Fibroblast of skin of left quadriceps (primary cell): ENCODE data around the gene KRT14.
"Not testable (repeated sequence)": the region's sequence is repeated elsewhere in the genome, so short reads cannot be mapped to it uniquely, and the experiment has no call there.

ENCODE experiments used
- DNase-seq, 2 experiments: peaks; one replicate each; pipeline ENCODE4 v3.0.0-alpha.2; 2013; ENCODE audit warnings: low read depth in 2 of 2

KRT14 gene

DNA sequence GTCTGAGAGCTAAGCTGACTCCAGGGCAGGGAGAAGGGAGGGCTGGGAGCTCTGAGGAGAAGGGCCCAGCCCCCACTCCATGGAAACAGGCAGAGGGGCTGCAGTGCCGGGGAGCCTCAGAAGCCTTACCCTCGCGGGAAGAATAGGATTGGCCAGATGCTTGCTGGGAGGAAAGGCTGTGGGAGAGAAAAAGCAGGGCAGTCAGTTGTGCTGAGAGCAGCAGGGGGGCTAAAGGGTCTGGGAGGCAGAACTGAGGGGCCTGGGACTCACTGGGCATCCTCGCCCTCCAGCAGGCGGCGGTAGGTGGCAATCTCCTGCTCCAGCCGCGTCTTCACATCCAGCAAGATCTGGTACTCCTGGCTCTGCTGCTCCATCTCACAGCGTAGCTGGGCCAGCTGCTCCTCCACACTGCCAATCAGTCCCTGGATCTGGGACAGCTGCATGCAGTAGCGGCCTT, 23.4 kb upstream of the KRT14 start:
- not testable (repeated sequence) for DNase-seq

DNA sequence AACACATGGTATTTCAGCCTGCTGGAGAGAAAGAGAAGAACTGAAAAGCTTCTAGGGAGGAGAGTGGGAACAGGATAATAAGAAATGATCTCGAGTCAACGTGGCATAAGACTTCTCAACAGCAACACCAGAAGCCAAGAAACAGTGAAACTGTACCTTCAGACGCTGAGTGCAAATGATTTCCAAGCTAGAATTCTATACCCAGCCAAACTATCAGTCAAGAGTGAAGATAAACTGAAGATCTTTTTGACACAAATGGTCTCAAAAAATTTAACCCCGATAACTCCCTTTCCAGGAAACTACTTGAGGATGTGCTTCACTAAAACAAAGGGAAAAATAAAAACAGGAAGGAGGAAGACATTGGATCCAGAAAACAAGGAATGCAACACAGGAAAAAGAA, 20.2 kb upstream of the KRT14 start:
- not testable (repeated sequence) for DNase-seq

DNA sequence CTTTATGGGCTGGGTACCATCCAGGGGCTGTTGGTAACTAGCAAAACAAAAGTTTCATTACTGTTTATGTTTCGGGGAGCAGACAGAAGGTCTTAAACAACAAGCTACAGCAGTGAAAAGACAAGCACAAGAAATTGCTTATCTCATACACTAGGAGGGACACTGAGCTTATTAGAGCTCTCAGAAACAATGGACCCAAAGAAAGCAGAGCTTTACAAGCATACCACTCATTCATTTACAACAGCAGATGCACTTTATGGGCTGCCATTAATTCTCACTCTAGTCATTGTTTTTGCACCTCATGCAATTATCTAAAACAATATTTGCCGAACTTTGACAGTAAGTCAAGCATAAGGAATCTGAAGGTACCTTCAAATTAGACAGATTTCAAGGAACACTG, 15.8 kb upstream of the KRT14 start:
- no peak for DNase-seq

DNA sequence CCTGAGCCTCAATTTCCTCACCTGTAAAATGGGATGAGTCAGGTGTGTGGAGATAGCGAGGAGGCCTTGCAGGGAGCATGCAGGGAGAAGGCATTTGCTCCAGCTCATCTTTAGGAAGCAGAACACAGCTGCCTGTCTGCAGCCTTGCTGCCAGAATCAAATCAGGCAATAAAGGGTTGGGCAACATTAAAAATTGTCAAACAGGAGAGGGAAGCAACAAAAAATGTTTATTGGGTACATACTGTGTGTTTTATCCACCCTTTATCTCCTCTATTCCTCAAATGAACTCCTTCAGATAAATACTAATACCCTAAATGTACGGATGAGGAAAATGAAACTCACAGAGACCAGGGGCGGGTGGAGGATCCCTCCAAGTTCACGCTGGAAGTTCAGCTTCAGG, 13.6 kb upstream of the KRT14 start:
- DNase-seq: no peak

DNA sequence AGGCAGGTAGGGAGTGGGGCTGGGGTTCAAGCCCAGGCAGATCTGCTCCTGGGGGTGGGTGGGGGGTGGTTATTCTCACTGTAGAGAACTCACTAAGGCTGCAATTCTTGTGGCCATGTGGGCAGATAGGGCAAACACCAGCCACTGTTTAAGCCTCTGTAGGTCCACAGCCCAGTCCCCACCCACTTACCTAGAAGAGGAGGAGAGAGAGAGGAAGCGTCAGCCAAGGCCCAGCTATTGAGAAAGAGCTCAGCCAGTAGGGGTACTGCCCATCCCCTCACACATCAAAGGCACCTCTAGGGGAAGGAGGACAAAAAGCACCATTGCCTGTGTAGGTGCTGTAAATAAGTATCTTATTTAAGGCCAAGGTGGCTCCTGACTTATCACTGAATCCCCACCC, 13.0 kb upstream of the KRT14 start:
- DNase-seq: no peak

DNA sequence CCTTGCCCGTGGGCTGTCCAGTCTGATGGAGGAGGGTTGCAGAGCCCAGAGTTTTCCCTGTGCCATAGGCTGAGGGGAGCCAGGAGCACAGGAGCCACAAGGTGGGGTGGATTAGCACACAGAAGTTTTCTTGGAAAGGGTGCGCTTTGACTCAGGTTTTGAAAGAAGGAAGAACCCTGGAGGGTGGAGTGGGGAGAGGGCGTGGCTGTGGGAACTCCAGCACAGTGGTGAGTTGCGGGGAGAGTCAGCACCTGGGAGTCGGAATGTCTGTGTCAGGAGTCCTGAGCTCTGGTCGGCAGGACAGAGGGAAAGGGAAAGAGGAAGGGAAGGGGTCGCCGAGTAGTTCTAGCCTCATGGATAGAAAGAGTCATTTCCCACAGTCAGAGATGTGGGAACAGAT, 8.9 kb upstream of the KRT14 start:
- DNase-seq: no peak

DNA sequence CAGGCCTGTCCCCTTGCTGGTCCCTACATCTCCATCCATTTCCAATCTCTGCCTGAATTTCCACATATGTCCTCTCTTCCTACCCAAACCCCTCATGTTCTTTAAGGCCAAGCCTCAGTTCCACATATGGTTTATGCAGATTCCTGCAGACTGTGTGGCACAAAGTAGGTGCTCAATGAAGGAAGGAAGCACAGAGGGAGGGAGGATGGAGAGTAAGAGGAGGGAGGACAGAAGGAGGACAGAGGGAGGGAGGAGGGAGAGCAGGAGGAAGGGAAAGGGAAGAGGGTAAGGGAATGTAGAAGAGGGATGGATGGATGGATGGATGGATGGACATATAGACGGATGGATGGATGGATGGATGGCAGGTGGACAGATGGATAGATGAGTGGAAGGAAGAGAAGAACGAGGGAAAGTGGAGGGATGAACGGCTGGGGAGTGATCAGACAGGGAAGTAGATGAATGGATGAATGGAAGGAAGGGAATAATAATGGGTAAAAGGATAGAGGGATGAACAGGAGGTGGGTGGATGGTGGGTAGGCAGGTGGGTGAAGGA, 7.7 kb upstream of the KRT14 start:
- no peak for DNase-seq

DNA sequence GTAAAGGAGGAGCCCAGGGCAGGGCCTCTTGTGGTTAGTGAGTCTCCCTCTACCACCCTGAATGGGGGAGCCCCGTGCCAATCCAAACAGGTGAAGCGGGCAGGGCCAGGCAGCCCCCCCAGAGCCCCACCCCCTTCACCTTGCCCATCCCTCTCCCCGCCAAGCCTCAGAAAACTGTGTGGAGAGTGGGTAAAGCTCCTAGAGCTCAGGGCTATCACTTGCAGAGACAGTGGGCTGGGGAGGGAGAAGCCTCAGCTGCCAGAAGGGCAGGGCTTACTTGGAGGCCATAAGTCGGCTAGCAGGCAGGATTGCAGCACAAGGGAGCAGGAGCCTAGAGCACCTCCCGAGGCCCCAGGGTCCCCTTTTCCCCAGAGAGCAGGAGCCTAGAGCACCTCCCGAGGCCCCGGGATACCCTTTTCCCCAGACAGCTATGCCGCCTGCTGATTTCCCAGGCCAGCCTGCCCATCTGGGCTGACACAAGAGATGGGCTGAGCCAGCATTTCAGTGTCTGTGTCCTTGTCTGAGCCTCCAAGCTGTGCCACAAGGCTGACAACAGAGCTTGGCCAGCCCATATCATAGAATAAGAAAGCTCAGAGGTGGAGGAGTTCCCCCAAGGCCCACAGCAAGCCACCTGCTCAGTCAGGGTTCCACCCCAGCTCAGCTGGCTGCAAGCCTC, 6.7 kb upstream of the KRT14 start:
- no peak for DNase-seq

DNA sequence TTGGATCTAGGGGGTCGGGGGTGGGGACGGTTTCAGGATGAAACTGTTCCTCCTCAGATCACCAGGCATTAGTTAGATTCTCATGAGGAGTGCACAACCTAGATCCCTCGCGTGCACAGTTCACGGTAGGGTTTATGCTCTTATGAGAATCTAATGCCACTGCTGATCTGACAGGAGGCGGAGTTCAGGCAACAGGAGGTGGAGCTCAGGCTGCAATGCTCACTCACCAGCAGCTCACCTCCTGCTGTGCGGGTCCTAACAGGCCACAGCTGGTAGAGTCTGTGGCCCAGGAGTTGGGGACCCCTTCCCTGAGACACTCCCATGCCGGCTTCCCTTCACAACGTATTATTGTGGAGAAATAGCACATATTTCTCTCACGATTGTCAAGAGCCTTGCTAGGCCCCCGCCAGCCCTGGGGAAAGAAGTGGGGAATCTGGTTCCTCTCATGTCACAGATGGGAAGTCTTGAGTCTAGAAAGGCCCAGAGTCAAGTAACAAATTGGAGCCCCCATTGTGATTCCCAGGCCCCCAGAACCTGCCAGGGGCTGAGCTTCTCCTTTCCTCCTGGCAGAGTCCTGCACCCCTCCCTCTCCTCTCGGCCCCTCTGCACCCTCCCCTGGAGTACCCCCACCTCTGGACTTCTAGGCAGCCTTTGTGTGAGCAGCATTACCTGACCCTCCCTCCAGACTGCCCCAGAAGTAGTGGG, 6.1 kb upstream of the KRT14 start:
- no peak for DNase-seq

DNA sequence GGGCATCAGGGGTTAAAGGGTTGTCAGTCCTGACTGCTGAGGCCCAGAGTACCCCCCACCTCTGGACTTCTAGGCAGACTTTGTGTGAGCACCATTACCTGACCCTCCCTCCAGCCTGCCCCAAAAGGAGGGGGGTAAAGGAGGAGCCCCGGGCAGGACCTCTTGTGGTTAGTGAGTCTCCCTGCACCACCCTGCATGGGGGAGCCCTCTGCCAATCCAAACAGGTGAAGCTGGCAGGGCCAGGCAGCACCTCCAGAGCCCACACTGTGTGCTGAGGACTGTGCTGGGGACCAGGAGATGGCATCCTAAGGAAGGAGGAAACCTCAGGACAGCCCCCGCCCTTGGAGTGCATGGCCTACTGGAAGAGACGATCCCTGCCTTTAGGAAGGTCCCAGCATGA, 2.6 kb upstream of the KRT14 start:
- no peak for DNase-seq

DNA sequence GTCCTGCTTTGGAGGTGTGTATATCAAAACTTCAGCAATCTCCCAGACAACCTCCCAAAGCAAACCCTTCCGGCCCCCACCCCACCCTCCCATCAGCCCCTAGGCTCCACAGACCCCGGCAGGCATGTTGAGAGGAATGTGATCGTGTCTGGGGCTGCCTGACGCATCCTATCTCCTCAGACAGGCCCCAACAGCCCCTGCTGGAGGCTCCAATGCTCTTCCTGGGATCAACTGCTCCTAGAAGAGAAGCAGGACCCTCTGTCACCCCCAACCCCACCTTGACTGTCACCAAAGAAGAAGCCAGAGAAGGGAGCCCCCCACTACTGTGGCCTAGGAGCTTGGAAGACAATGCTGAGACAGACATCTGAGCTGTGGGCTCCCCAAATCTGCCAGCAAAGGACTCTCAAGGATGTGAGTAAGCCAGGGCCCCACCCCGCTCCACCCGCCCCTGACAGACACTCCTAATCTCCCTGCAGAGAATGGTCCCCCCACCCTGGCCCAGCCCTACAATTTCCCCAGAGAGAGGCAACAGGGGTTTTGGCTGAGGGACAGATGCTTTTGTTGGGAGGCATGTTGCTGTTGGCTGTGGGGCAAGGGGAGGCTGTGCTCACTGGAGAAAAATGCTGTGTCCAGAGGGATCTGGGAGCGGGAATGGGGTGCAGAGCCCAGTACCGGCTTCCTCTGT, 1.6 kb upstream of the KRT14 start:
- no peak for DNase-seq

DNA sequence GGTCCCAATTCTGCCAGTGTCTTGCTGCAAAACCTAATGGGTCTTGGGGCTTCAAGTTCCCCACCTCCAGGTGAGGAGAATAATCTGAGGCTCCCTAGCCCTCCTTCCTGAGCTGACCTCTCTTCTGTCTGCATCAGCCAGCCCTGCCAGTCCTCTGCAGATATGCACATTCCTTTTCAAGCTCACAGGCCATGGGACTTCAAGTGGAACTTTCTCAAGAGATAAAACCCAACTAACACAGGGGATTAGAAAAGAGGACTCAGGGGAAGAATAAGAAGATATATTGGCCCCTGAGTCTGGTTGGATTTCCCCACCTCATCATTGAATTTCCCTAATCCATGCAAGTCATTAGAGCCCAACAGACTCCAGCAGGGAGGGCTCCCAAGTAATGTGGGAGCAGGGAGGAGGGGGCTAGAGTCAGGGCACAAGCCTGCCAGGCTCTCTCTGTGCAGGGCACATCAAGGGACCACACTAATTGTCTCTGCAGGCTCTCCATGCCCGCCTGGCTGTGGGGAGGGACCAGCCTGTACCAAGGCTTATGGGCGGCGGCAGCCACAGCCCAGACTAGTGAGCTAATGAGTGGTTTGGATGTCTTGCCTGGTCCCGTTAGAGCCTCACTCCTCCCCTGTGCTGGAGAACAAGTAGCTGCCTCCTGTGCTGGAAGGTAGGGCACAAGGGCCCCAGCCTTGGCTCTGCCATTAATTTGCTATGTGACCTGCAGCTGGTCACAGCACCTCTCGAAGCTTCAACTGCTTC, 1.2 kb downstream of the KRT14 start:
- no peak for DNase-seq

DNA sequence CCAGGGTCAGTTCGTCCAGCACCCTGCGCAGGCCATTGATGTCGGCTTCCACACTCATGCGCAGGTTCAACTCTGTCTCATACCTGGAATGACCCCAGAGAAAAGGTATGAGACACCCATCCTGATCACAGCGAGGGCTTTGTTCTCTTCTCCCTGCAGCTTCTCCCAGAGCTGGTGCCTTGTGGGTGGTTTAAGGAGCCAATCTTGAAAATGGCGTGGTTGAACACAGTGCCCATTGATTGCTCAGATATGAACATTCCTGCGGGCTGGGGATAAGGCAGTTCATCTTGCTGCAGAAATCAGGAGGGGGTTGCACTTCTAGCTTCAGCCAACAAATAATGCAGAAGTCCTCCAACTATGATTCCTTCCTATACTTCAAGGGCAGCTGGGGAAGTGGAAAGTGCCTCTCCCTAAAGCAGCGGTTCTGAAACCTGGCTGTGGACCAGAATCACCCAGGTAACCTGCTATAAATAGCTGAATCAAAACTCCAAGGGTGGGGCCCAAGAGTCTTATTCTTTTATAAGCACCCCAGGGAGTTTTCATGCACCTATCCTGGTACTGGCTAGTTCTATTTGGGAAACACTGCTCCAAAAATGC, 2.3 kb downstream of the KRT14 start:
- not testable (repeated sequence) for DNase-seq

DNA sequence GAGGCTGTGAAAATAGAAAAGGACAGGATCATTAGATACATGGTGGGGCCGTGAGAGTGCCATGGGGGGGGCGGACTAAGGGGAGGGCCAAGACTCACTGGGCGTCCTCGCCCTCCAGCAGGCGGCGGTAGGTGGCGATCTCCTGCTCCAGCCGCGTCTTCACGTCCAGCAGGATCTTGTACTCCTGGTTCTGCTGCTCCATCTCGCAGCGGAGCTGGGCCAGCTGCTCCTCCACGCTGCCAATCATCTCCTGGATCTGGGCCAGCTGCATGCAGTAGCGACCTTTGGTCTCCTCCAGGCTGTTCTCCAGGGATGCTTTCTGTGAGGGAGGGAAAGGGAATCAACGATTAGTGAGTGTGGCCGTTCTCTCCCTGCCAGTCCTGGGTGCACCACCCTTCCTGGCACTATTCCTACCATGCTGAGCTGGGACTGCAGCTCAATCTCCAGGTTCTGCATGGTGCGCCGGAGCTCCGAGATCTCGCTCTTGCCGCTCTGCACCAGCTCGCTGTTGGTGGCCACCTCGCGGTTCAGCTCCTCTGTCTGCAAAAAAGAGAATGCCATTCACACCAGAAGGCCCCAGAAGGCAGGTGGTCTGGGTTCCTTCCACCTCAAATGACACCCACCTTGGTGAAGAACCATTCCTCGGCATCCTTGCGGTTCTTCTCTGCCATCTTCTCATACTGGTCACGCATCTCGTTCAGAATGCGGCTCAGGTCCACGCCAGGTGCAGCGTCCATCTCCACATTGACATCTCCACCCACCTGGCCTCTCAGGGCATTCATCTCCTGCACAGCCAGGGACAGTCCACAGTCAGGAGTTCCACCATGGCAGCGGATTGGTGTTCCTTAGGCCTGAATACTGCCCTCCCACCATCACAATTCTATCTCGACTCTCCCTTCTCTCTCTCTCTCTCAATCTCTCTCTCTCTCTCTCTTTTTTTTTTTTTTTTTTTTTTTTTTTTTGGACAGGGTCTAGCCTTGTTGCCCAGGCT, 3.3 kb downstream of the KRT14 start:
- DNase-seq: no peak

DNA sequence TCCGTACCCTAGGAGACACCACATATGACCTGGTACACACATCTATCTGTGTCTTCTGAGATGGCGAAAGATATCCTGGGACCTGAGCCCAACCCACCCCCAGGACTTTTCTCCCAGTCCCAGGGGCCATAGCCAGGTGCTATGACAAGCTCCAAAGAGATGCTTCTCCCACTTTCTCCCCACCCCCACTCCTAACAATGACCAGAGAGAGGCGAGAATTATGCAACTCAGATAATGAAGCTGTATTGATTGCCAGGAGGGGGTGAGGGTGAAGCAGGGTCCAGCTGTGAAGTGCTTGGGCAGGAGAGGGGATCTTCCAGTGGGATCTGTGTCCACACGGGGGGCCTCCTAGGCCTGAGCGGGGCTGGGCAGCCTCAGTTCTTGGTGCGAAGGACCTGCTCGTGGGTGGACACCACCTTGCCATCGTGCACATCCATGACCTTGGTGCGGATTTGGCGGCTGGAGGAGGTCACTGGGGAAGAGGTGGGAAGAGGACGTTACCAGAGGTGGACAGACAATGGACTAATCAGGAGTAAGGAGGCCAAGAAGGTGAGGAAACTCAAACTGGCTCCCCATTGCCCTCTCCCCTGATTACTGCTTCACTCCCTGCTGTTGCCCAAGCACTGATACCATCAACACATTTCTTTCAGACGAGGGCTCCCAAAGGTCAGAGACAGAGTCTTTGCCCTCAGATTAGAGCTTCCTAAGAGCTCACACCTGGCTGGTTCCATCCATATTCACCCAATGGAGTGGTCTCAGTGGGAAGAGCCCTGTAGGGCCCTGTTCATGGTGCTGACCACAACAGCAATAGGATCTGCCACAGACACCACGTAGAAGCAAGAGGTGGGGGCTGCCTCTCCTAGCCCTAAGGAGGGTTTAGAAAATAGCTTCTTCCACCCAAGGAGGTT, 4.4 kb downstream of the KRT14 start:
- DNase-seq: not testable (repeated sequence)

DNA sequence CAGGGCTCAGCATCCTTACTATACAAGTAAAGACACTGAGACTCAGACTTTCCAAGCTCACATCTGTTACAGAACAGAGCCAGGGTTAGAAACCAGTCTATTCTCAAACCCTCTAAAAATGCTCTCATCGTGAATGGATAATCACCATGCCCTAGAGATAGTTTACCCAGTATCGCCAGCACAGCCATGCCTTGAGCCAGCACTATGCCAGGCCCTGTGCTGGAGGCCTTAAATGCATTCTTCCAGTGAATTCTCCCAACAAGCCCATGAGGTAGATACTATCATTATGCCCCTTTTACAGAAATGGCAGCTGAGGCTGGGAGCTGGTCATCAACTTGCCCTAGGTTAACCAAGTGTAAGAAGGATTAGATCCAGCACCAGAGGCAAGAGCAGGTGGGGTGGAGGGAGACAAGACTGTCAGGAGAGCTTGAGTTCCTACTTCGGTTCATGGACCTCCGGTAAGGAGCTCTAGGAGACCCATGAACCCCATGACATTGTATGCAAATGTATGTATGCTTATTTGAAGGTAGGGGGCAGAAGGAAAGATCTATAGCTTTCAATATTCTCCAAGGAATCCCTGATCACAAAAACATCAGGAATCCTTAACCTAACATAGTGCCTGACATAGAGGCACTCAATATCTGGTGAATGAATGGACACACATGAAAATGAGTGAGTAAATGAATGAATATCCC, 5.2 kb downstream of the KRT14 start:
- no peak for DNase-seq

DNA sequence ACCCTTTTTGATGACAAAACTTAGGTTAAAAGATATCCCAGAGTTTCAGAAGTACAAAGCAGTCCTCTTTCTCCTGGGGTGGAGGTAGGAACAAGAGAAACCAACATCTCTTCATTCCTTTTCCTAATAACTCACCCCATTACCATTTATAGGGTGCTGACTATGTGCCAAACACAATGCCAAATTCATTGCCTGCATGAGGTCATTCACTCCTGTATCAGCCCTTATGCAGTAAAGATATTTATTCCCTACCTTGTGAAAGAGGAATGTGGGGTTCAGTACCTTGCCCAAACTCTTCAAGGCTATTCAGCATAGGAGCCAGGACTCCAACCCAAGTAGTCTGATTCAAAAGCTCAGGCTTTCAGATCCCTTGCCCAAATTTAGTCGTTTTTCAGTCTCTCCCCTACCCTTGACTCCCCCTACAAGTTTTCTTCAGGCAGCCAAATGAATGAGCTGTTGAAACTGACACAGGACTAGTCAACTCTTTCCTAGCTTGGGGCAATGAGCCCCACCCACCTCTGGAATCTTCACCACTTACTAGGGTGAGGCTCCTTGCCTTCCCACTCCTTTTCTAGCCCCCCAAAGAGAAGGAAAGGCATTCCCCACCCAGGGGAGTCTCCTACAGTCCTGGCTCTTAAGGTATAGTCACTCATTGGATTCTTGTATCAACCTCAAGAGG, 5.9 kb downstream of the KRT14 start:
- DNase-seq: no peak

DNA sequence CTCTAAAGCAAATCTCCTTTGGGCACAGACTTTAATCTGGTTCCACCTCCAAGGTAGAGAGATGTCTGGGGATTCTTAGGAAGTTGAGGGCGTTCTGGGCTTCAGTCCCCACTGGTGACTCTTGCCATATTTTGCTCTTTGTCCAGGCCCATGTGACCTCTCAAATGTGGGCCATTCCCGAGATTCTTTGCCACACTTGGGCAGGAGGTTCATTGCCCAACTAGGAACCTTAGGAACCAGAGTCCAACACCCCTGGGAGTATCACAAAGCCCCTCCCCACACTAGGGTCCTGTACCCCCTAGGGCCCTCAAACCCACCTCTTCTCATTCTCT, 6.5 kb downstream of the KRT14 start:
- no peak for DNase-seq
